Measurements from ENCODE around the gene GNL1.

Gene GNL1

GRCh38 chr6:30493643-30494250, 62.5 kb downstream of the GNL1 start:
- no peak for DNase-seq

DNA sequence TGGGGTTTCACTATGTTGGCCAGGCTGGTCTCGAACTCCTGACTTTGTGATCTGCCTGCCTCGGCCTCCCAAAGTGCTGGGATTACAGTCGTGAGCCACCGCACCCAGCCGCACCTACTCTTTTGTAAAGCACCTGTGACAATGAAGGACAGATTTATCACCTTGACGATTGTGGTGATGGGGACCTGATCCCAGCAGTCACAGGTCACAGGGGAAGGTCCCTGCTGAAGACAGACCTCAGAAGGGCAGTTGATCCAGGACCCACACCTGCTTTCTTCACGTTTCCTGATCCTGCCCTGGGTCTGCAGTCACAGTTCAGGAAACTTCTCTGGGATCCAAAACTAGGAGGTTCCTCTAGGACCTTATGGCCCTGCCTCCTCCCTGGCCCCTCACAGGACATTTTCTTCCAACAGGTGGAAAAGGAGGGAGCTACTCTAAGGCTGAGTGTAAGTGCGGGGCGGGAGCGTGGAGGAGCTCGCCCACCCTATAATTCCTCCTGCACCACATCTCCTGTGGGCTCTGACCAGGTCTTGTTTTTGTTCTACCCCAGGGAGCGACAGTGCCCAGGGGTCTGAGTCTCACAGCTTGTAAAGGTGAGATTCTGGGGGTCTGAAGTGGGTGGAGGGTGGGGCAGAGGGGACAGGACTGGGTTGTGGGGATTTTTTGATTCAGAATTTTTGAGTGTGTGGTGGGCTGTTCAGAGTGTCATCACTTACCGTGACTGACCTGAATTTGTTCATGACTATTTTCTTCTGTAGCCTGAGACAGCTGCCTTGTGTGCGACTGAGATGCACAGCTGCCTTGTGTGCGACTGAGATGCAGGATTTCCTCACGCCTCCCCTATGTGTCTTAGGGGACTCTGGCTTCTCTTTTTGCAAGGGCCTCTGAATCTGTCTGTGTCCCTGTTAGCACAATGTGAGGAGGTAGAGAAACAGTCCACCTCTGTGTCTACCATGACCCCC, 64.0 kb downstream of the GNL1 start:
- DNase-seq = no peak

All from kidney glomerular epithelial cell (primary cell).